Ascending aorta (tissue), 2 donors: ENCODE results near the gene SLC8A3. TPM values are rescaled to one million over a fixed set of nuclear protein-coding genes. Genes with fewer than 3 reads are reported as not detected.

Source experiments
- DNase-seq, 2 donors: peaks; one replicate each; pipeline ENCODE4 v3.0.0-alpha.2; 2019; ENCODE audit warnings: low spot score in 2 of 2
- H3K27ac ChIP-seq, 2 donors: fragments of 200-600 bp; sonication (generic); one replicate each; pipeline ENCODE4 v1.5.1; 2016 to 2017; ENCODE audit warnings: mild to moderate bottlenecking in 1 of 2
- H3K27me3 ChIP-seq: fragments of 200-600 bp; sonication (generic); one replicate; pipeline ENCODE4 v1.5.1; 2017
- H3K36me3 ChIP-seq, 2 donors: fragments of 200-600 bp; sonication (generic); one replicate each; pipeline ENCODE4 v1.5.1; 2016
- H3K4me1 ChIP-seq, 2 donors: fragments of 200-600 bp; sonication (generic); one replicate each; pipeline ENCODE4 v1.5.1; 2016 to 2017; ENCODE audit warnings: mild to moderate bottlenecking in 1 of 2
- H3K4me3 ChIP-seq, 2 donors: fragments of 200-600 bp; sonication (generic); one replicate each; pipeline ENCODE4 v1.5.1; 2016 to 2017; ENCODE audit warnings: mild to moderate bottlenecking in 1 of 2
- H3K9me3 ChIP-seq, 2 donors: fragments of 200-600 bp; sonication (generic); one replicate each; pipeline ENCODE4 v1.5.1; 2016
- intact Hi-C: fragments of 100-400 bp; cut with DNase I; formaldehyde crosslinking; loops from one replicate; pipeline ENCODE4 v1.15.1; 2023
- total RNA-seq: library from RNA; depleted of rRNA; stranded (reverse); fragments of >200 nt; gene quantifications from one replicate; pipeline ENCODE4 v1.1.0, GENCODE V29; 2016
- TF ChIP-seq, protein P1 (sequence below), 3 experiments: fragments of 200-600 bp in 2 of 3; fragments of 450-650 bp in 1 of 3; sonication (generic) in 2 of 3; IDR thresholded peaks; one replicate each; pipeline ENCODE4 v1.5.1; 2016 to 2019; ENCODE audit warnings: antibody characterized with exemption in 3 of 3, mild to moderate bottlenecking in 1 of 3, moderate library complexity in 1 of 3

SLC8A3 gene
- total RNA-seq, 1 donor from 2014 or later = not detected

DNA sequence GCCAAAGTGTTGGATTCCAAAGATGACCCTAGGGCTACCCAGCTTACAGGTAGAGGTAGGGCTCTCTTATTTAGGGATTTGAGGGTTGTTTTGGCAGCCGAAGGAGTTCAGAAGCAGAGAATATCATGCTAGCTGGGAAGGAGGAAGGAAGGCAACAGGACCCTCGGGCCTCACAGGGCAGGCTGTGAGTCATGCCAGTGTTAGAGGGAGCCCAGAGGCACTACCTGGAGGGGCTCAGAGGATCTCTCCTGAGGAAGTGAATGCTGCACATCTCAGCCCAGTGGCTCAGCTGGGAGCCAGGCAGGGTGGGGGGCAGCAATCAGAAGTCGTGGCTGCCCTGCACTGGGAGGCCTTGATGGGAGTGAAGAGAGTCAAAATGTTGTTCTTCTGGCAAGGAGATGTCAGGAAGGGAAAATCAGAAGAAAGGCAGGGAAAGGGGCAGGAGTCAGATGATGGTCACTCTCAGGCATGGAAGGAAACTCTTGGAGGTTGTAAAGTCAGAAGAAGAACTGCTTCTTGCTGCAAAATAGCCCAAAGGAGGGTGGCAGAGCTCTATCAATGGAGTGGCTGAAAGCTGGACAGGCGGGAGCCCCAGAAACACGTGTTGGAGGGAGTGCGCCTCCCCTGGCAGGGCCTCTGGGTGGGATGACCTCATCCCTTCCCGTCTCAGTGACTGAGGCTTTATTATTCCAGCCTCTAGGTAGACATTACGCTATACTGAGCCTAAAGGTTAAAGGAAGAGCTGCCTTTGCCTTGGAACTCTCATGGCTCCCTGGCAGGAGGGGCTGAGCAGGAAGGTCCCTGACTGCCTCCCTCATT lies 168.2 kb downstream of the SLC8A3 start:
- intact Hi-C loops = no loop called here
- peaks cover 3 to 4% of the 10 kb centered on the region in 2 donors for H3K4me1 ChIP-seq
- H3K27me3 ChIP-seq = no peaks in the 10 kb centered on the region
- no peaks in the 10 kb centered on the region for H3K36me3 ChIP-seq
- no peak for DNase-seq
- no peaks in the 10 kb centered on the region for H3K9me3 ChIP-seq
- H3K4me3 ChIP-seq = no peak overlapping the region
- TF ChIP-seq, protein P1, sequence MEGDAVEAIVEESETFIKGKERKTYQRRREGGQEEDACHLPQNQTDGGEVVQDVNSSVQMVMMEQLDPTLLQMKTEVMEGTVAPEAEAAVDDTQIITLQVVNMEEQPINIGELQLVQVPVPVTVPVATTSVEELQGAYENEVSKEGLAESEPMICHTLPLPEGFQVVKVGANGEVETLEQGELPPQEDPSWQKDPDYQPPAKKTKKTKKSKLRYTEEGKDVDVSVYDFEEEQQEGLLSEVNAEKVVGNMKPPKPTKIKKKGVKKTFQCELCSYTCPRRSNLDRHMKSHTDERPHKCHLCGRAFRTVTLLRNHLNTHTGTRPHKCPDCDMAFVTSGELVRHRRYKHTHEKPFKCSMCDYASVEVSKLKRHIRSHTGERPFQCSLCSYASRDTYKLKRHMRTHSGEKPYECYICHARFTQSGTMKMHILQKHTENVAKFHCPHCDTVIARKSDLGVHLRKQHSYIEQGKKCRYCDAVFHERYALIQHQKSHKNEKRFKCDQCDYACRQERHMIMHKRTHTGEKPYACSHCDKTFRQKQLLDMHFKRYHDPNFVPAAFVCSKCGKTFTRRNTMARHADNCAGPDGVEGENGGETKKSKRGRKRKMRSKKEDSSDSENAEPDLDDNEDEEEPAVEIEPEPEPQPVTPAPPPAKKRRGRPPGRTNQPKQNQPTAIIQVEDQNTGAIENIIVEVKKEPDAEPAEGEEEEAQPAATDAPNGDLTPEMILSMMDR (IDR thresholded peaks at IDR 0.05) = no peak
- H3K27ac ChIP-seq = no peak overlapping the region

DNA sequence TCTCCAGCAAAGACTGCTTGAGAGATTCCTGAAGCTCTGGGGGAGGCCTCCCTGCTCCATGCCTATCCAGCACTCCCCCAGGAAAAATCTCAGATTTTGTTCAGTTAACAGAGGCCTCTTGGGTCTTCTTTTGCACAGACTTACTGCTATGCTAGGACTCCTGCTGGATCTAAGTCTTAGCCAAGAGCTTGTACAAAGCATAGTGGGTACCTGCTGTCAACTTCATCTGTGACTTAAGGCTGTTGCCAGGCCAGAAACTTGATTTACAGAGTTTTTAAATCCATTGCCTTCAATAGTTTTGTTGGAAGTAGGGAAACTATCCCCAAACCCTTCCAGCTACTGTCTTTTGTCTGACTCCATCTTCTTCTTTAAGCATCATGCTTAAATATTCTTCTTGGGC lies 169.1 kb downstream of the SLC8A3 start:
- DNase-seq = no peak
- Histone ChIP-seq H3K4me1 (peaks cover 3 to 4% of the 10 kb centered on the region in 2 donors), H3K4me3 (no peak overlapping the region), H3K36me3 (no peaks in the 10 kb centered on the region), H3K27me3 (no peaks in the 10 kb centered on the region), H3K27ac (peak overlapping the region in 1 of 2 donors; percentile 45), H3K9me3 (no peaks in the 10 kb centered on the region)
- TF ChIP-seq, protein P1 (IDR thresholded peaks at IDR 0.05) = no peak
- intact Hi-C loops = no loop called here

DNA sequence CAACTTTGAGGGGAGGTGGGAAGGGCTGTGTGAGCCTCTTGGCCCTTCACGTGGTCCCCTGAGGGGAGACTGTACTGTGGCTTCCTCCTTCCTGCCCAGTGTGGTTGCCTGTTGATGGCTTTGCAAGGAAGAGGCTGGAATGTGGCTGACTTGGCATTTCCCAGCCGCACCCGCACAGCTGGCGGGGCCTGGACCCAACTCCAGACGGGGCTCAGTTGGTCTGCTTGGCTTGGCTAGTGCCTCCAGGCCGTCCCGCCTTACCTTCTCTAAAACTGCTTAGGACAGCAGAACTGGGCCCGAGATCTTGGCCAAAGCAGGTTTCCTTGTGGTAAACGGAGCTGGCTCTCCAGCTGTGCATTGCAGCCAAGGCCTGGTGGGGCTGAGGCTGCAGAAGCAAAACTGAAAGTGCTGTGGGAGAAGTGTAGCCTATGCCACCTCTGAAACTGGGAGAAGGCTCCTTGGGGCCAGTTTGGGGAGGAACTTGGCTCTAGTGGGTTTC lies 170.0 kb downstream of the SLC8A3 start:
- H3K9me3 ChIP-seq = no peaks in the 10 kb centered on the region
- H3K4me1 ChIP-seq = peaks cover 3 to 4% of the 10 kb centered on the region in 2 donors
- no peaks in the 10 kb centered on the region for H3K36me3 ChIP-seq
- DNase-seq = no peak
- H3K27ac ChIP-seq = peak overlapping the region in 1 of 2 donors; percentile 45
- H3K27me3 ChIP-seq = no peaks in the 10 kb centered on the region
- TF ChIP-seq, protein P1 (IDR thresholded peaks at IDR 0.05) = no peak
- H3K4me3 ChIP-seq = peak overlapping the region; percentile 42 to 56
- intact Hi-C loops = no loop called here

DNA sequence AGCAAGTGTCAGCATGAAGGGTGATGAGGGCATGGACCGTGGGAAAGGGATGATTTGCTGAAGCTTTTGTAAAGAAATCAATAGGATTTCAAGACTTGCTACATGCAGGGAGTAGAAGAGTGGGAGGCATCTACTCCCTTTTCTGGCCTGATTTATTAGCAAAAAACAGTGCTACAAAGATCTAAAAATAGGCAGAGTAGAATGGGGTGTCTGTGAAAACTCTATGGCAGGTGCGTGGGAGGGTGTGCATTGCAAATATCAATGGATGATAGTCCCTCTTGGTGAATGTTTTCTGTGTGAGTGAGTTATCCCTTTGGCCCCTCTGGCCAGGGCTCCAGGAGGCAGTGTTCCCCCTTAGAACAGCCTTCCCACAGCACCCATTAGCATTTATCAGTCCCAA lies 170.5 kb downstream of the SLC8A3 start:
- DNase-seq = no peak
- peaks cover 3 to 4% of the 10 kb centered on the region in 2 donors for H3K4me1 ChIP-seq
- no peak overlapping the region for H3K27ac ChIP-seq
- H3K4me3 ChIP-seq = peak overlapping the region; percentile 42 to 56
- intact Hi-C loops = no loop called here
- no peaks in the 10 kb centered on the region for H3K9me3 ChIP-seq
- H3K27me3 ChIP-seq = no peaks in the 10 kb centered on the region
- TF ChIP-seq, protein P1 (IDR thresholded peaks at IDR 0.05) = no peak
- H3K36me3 ChIP-seq = no peaks in the 10 kb centered on the region

DNA sequence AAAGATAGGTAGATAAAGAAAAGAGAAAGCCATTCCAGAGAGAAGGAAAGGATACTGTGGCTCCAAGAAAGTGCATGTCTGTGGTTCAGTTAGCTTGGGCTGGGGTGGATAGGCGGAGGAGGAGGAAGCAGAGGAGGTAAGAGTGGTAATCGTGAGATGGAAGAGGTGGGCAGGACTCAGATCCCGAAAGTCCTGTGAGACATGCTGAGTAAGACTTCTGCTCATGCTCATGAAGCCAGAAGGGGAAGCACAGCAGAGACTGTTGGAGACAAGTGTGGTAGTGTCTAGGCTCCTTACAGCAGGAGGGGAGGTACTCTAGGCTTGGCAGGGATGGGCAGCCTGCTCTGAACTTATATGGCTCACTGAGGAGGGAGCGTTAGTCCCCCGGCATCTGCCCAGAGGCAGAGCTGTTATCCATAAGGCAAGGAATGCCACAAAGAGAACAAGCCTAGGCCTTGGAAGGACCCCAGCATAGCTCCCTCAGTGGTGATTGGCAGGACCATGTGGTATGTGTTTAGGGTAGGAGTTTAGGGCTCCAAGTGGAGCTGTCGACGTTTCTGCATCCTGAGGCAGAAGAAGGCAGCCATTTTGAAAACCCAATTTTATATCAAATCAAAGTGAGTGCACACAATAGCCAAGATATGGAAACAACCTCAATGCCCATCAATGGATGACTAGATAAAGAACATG lies 174.2 kb downstream of the SLC8A3 start:
- Histone ChIP-seq H3K36me3 (no peaks in the 10 kb centered on the region), H3K4me1 (peaks cover 3 to 4% of the 10 kb centered on the region in 2 donors), H3K9me3 (no peaks in the 10 kb centered on the region), H3K4me3 (no peak overlapping the region), H3K27ac (no peak overlapping the region), H3K27me3 (no peaks in the 10 kb centered on the region)
- intact Hi-C loops = no loop called here
- DNase-seq = no peak
- TF ChIP-seq, protein P1 (IDR thresholded peaks at IDR 0.05) = no peak
